NCI-H69 (cell line): Measurements from ENCODE around the gene NUMBL.
"Not testable (repeated sequence)": the region's sequence is repeated elsewhere in the genome, so short reads cannot be mapped to it uniquely, and the experiment has no call there.

ENCODE experiments used
- DNase-seq: peaks from one replicate; lab custom pipeline; 2025; lab: John Stamatoyannopoulos, UW

Gene NUMBL

DNA sequence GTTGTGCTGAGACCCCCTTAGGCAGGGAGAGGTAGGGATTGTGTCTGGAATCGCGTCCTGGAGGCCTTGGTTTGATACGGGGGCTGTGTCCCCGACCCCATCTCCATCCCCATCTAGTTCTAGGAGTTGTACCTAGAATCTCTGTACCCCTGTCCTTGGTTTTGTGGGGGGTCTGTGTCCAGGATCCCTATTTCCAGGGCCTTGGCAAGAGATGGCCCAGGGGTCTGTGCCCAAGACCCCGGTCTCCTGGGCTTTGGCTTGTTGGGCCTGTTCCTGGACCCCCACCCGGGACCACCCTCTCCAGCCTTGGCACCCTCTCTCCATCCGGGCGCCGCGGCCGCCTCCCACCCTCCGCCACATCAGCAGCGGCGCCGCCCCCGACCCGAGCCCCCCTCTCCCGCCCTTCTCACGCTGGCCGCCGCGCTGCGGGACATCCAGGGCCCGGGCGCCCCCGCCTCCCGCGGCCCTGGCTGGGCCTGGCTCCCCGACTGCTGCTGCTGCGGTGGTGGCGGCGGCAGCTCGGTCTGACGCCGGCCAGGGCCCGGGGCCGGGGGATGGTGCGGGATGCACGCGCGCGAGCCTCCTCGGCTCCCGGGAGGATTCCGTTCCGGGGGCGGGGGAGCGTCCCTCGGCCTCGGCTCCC is at the start of gene NUMBL:
TSS of gene NUMBL (minus strand) at position 602 of the 643 bp plus-strand sequence. CDS start at position 434, 168 bp downstream.
- DNase-seq: no peak

DNA sequence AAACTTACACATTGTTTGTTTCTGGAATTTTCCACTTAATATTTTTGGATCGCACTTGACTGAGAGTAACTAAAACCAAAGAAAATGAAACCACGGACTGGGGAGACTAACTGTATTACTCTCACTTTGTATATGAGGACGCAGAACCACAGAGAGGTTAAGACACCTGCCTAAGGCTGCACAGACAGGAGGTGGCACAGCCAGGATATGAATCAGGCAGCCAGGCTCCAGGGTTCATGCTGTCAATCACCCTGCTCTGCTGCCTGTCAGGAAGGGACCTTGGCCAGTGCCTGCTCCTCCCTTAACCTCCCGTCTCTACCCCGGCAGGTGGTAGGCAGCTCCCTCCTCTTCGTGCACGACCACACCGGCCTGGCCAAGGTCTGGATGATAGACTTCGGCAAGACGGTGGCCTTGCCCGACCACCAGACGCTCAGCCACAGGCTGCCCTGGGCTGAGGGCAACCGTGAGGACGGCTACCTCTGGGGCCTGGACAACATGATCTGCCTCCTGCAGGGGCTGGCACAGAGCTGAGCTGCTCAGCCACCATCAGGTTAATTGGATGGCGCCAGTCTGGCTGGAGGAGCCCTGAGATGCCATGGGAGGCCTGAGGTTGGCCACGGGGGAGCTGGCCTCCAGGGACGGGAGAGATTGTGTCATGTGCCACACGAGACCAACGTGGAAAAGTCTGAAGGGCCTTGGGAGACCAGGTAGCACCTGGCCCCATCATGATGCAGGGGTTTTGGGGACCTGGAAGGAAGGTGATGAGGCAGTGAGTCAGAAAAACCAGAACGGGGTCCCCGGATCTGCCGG is 48.8 kb upstream of the NUMBL start:
- DNase-seq: no peak

DNA sequence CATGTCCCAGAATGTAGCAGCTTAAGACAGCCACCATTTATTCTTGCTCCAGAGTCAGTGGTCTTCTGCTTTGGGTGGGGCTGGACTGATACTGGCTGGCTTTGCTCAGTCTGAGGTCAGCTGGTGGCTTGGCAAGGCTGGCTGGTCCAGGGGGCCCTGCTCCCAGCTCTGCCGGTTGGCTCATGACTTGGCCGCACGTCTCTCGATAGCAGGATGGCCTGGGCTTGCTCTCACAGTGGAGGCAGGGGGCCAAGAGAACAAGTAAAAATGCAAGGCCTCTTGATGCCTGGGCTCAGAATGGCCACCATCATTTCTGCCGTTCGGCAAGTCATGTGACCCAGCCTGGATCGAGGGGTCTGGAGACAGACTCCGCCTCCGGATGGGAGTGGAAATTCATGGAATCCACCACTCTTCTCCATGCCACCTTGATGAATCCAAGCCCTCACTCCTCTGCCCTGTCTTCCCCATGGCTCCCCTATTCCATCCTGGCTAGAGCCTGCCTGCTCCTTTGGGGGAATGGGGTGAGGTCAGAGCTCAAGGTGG is 46.7 kb upstream of the NUMBL start:
- DNase-seq: no peak

DNA sequence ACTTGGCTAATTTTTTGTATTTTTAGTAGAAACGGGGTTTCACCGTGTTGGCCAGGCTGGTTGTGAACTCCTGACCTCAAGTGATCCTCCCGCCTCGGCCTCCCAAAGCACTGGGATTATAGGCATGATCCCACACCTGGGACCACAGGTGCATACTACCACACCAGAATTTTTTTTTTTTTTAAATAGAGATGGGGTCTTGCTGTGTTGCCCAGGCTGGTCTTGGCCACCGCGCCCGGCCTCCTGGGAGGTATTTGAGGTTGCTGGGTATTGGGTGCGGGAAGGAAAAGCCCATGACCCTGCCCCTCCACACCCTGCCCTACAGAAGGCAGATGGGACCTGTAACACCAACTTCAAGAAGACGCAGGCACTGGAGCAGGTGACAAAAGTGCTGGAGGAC is 46.2 kb upstream of the NUMBL start:
- DNase-seq: no peak

DNA sequence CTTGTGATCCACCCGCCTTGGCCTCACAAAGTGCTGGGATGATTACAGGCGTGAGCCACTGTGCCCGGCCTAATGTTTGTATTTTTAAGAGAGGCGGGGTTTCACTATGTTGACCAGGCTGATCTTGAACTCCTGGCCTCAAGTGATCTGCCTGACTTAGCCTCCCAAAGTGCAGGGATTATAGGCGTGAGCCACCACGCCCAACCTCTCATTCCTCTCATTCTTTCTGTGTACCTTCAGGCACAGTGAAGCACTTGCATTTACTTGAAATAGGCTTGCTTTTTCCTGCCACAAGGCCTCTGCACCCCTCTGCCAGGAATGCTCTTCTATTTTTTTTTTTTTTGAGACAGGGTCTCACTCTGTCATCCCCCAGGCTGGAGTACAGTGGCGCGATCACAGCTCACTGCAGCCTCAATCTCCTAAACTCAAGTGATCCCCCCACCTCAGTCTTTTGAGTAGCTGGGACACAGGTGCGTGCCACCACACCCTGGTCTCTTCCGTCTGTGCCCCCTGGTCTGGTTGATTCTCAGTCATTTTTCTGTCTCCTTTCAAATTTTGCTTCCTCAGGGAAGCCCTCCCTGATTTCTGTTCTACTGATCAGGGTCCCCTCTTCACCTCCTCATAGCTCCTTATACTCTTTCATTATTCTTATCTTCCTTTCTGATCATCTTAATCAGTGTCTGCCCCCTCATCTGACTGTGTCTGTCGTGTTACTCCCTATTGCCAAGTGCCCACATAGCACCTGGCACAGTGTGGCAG is 44.7 kb upstream of the NUMBL start:
- DNase-seq: no peak

DNA sequence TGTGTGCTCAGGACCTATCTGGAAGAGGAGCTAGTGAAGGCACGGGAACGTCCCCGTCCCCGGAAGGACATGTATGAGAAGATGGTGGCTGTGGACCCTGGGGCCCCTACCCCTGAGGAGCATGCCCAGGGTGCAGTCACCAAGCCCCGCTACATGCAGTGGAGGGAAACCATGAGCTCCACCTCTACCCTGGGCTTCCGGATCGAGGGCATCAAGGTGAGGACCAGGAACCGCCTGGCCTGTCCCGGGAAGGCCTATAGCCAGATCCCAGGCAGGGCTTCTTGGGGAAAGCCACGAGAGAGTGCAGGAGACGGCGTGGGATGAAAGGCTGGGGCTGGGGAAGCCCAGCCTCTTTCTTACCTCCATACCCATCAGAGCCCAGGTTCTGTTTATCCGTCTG is 42.7 kb upstream of the NUMBL start:
- DNase-seq: no peak

DNA sequence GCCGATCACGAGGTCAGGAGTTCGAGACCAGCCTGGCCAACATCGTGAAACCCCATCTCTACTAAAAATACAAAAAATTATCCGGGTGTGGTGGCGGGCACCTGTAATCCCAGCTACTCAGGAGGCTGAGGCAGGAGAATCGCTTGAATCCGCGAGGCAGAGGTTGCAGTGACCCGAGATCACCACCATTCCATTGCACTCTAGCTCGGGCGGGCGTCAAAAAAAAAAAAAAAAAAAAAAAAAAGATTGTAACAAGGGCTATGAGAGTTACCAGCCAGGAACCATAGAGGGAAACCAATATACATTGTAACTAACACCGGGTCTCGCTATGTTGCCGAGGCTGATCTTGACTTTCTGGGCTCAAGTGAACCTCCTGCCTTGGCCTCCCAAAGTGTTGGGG is 41.9 kb upstream of the NUMBL start:
- DNase-seq: not testable (repeated sequence)

DNA sequence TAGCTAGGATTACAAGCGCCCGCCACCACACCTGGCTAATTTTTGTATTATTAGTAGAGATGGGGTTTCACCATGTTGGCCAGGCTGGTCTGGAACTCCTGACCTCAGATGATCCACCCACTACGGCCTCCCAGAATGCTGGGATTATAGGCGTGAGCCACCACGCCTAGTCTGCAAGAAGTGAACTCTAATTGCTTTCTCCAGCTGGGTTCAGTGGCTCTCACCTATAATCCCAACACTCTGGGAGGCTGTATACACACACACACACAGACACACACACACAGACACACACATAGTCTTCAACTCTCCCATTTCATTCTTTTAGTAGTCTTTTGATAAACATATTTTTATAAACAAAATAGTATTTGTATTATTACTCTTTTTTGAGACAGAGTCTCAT is 39.6 kb upstream of the NUMBL start:
- not testable (repeated sequence) for DNase-seq

DNA sequence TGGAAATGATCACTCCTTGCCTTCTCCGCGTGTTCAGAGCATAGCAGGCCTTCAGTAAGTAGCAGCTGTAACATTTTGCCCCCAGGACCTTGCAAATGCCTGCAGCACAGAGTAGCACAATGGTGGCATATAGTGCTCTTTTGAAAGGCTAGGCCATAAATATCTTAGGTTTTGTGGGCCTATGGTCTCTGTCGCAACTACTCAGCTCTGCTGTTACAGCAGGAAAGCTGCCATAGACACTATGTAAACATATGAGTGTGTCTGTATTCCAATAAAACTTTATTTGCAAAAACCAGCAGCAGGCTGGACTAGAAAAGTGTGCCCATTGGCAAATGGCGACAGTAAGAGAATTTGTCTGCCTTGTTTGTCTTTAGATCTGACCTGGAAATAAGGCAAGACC is 35.8 kb upstream of the NUMBL start:
- DNase-seq: no peak

DNA sequence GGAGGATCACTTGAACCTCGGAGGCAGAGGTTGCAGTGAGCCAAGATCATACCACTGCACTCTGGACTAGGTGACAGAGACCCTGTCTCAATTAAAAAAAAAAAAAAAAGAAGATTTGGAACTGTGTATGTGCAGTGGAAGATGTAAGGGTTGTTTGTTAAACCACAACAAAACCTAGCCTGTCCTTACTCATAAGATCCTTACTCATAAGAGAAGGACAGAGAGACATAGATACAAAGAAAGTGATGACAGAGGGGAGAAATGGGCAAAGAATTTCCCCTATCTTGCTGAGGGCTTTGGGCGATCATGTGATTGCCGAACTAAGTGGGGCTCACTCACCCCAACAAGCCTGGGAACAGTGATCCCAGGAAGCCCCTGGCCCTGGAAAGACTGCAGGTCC is 34.4 kb upstream of the NUMBL start:
- no peak for DNase-seq

DNA sequence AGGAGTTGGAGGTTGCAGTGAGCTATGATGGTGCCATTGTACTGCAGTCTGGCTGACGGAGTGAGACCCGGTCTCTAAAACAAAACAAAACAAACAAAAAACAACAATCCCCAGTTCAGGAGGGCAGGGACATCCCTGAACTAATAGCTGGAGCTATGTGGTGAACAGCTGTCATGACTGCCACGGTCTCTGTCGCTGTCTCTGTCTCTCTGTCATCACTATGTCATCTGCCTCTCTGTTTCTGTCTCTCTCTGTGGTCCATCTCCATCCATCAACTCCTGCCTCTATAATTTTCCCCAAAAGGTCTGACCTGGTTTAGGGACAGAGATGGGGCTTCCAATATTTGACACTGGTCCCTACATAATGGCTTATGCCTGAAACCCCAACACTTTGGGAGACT is 33.9 kb upstream of the NUMBL start:
- no peak for DNase-seq

DNA sequence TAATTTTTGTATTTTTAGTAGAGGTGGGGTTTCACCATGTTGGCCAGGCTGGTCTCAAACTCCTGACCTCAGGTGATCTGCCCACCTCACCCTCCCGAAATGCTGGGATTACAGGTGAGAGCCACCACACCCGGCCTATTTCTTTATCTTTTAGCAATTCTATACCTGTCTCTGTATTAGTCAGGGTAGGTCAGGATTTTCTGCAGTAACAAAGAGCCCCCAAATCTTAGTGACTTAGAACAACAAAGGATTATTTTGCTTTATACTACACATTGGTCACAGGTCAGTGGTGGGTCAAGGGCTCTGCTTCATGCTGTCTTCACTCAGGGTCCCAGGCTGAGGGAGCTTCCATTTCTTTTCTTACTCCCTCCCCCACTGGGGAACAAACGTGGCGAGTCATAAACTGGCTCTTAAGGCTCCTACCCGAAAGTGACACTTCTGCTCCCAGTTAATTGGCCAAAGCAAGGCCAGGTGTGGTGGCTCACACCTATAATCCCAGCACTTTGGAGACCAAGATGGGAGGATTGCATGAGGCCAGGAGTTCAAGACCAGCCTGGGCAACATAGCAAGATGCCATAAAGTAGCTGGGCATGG is 33.3 kb upstream of the NUMBL start:
- no peak for DNase-seq

DNA sequence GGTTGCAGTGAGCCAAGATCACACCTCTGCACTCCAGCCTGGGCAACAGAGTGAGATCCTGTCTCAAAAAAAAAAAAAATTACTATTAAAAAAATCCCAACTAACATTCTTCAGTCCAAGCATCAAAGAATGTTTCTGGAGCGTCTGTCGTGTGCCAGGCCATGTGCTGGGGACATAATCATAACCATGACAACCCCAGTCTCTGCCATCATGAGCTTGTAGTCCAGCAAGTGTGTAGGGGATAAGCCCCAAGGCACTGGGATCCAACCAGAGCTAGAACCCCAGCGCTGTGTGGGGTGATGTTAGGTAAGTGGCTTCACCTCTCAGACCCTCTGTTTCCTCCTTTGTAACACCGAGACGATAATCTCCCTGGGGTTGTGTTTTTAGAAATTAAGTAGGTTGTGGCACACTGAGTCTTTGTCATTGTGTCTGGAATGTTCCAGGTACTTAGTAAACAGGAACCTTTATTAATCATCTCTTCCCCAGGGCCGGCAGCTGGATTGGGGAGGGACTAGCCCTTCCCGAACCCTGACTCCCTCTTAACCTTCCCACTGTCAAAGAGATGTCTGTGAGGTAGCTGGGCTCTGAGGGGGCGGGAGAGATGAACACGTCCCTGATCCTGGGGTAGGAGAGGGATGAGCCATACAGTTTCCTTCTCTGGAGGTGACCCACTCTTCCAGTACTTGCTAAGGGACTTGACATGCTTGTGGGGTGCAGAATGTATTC is 31.6 kb upstream of the NUMBL start:
- no peak for DNase-seq

DNA sequence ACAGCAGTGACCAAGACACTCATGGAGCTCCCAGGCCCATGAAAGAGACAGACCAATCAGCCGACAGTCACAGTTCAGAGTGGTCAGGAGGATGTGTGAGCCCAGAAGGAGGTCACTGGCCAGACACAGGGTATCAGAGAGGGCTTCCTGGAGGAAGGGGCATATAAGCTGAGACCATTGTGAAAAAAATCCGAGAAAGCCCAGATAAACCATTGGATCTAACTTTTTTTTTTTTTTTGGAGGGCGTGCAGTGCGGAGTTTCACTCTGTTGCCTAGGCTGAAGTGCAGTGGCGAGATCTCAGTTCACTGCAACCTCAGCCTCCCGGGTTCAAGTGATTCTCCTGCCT is 30.7 kb upstream of the NUMBL start:
- DNase-seq: no peak

DNA sequence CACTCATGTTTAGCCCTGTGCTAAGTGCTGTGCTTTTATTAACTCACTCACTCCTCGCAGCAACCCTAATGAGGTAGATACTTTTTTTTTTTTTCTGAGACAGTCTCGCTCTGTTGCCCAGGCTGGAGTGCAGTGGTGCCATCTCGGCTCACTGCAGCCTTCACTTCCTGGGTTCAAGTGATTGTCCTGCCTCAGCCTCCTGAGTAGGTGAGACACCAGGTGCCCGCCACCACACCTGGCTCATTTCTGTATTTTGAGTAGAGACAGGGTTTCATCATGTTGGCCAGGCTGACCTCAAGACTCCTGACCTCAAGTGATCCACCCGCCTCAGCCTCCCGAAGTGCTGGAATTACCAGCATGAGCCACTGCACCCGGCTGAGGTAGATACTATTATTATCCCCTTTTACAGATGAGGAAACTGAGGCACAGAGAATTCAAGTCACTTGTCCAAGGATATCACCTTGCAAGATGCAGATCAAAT is 29.0 kb upstream of the NUMBL start:
- DNase-seq: no peak

DNA sequence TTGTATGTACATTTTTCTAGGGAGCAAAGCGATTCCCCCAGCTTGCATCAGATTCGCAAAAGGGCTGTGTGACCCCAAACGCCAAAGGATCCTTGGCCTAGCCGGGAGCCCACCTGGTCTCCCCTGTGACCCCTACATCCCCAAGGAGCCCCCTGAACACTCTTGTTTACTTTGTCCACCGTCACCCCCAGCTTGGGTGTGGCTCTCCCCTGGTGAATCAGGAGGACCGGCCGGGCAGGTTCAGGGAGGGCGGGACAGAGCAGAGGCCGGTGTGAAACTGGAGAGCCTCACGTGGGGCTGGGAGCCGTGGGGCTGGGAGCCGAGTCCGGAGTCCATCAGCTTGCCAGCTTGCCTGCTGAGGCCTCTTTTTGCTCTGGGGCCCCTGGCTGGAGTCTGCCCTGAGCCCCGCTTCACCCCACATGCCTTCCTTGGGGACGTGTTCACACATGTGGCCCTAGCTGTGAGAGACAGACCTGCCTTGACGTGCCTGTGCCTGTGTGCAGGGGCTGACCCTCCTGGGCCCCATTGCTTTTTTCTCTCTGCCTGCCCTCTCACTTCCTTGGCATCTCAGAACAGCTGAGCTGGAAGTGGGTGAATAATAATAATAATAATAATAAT is 28.4 kb upstream of the NUMBL start:
- peak; percentile 42 for DNase-seq

DNA sequence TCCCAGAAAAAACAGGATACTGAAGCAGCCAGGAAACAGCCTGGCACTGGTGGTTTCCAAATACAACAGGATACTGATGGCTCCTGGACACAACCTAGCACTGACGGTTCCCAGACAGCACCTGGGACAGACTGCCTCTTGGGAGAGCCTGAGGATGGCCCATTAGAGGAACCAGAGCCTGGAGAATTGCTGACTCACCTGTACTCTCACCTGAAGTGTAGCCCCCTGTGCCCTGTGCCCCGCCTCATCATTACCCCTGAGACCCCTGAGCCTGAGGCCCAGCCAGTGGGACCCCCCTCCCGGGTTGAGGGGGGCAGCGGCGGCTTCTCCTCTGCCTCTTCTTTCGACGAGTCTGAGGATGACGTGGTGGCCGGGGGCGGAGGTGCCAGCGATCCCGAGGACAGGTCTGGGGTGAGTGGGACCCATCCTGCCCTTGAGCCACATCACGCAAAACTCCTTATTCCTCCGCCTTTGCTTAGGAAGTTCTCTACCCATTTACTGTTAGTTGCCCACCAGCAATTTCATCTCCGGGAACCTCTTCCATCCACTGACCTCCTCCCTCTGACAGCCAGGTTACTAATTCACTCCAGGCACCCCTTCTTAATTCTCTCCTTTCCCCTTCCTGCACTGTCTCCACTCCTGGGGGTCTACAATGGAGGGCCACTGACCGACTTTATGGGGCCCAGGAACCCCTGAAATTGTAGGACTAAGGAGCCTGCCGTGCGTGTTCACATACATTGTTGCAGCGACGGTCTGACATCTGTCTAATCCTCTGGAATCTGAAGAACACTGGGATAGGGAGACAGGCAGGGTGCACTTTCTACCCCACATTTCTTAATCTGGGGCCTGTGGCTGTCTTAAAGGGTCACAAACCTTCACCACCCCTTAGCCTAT is 27.7 kb upstream of the NUMBL start:
- peak; percentile 42 for DNase-seq

DNA sequence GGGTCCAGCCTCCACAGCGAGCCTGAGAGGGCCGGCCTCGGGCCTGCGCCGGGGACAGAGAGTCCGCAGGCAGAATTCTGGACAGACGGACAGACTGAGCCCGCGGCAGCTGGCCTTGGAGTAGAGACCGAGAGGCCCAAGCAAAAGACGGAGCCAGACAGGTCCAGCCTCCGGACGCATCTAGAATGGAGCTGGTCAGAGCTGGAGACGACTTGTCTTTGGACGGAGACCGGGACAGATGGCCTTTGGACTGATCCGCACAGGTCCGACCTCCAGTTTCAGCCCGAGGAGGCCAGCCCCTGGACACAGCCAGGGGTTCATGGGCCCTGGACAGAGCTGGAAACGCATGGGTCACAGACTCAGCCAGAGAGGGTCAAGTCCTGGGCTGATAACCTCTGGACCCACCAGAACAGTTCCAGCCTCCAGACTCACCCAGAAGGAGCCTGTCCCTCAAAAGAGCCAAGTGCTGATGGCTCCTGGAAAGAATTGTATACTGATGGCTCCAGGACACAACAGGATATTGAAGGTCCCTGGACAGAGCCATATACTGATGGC is 27.0 kb upstream of the NUMBL start:
- DNase-seq: no peak

DNA sequence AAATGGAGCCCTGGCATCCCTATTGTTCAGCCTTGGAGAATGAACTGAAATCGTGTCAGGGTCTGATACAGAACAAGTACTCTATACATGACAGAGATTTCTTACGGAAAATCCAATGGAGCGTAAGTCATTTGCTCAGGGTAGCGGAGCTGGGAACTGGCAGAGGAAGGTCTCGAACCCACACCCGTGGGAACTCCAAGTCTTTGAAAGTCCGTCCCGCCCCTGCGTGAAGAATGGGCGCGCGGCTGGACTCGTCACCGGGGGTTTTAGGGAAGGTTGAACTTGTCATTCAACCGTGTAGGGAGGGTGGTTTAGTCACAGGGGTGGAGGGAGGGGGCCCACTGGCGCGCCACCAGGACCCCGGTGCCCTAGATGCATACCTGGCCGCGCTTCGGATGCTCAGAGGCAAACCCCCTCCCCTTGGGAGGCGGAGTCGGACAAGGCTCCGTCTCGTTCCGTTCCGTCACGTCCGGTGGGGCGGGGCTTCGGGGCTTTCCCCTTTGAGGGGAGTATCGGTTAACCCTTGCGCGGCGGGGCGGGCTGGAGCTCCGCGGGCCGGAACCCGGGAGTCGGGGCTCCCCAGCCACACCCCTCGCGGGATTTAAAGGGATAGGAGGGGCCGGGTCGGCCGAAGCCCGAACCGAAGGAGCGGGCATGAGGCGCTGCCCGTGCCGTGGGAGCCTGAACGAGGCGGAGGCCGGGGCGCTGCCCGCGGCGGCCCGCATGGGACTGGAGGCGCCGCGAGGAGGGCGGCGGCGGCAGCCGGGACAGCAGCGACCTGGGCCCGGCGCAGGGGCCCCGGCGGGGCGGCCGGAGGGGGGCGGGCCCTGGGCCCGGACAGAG is 26.3 kb upstream of the NUMBL start, which contains the start of the genes COQ8B and ITPKC:
TSS of gene COQ8B (minus strand) at position 405 of the 843 bp plus-strand sequence. CDS start 2,254 bp downstream, outside the sequence.
TSS of gene ITPKC (plus strand) at position 631 of the 843 bp plus-strand sequence. CDS start at position 655, 24 bp downstream.
- peak; percentile 99 for DNase-seq
